A549 (cell line): ENCODE results near the gene TSPYL4. TPM values are rescaled to one million over a fixed set of nuclear protein-coding genes. Genes with fewer than 3 reads are reported as not detected.

Source experiments
- ATAC-seq, 2 experiments: fragments of 200-7000 bp in 1 of 2; fragments of >200 bp in 1 of 2; cut with Nextera tagmentation in 1 of 2; cut with Tn5 transposase in 1 of 2; 3 replicates each; pipeline versions ENCODE4 v1.8.0 to v1.9.1; 2018 to 2020; ENCODE audit warnings: mild to moderate bottlenecking in 1 of 2, moderate library complexity in 1 of 2
- CTCF ChIA-PET: fragments of 300-600 bp; sonication (Branson Sonifier 250); formaldehyde crosslinking; extraction: SDS; loops from one replicate; lab custom pipeline; 2021; ENCODE audit warnings: antibody characterized with exemption, inconsistent platforms; lab: Yijun Ruan, JAX
- POLR2A ChIA-PET: fragments of 350-600 bp; formaldehyde crosslinking; extraction: SDS; loops from one replicate; lab custom pipeline; 2021; ENCODE audit warnings: antibody characterized with exemption, inconsistent platforms; lab: Yijun Ruan, JAX
- DNase-seq, 2 experiments: peaks; one replicate each; pipeline versions ENCODE4 v3.0.0 to v3.0.0-alpha.2; 2011 to 2016; ENCODE audit warnings: low read depth in 1 of 2, low spot score in 1 of 2
- FAIRE-seq: peaks from 2 replicates; lab custom pipeline; 2011; peaks lifted over from hg19 to GRCh38; lab: Jason Lieb, UNC
- H3K27ac ChIP-seq, 2 experiments: fragments of >200 bp; sonication (Bioruptor Twin); formaldehyde crosslinking; 3 replicates each; pipeline ENCODE4 v1.5.1; 2016 to 2017
- H3K4me1 ChIP-seq: fragments of >200 bp; sonication (Bioruptor Twin); formaldehyde crosslinking; 3 replicates; pipeline ENCODE4 v1.6.1; 2016
- H3K4me2 ChIP-seq: fragments of >200 bp; sonication (Bioruptor Twin); formaldehyde crosslinking; 3 replicates; pipeline ENCODE4 v1.6.1; 2016
- H3K4me3 ChIP-seq: fragments of >200 bp; sonication (Bioruptor Twin); formaldehyde crosslinking; 3 replicates; pipeline ENCODE4 v1.5.1; 2016
- H3K9me3 ChIP-seq: fragments of >200 bp; sonication (Bioruptor Twin); formaldehyde crosslinking; 3 replicates; pipeline ENCODE4 v1.6.1; 2016
- BHLHE40 ChIP-seq: IDR thresholded peaks from 2 replicates; pipeline ENCODE4 v1.6.1; 2012; ENCODE audit warnings: low read depth, low read length, inconsistent platforms
- CBX2 ChIP-seq: fragments of 200-600 bp; sonication (generic); IDR thresholded peaks from 2 replicates; pipeline ENCODE4 v1.6.1; 2016; ENCODE audit warnings: low read depth, mild to moderate bottlenecking, borderline replicate concordance
- CBX8 ChIP-seq: fragments of 200-600 bp; sonication (generic); IDR thresholded peaks from 2 replicates; pipeline ENCODE4 v1.6.1; 2016
- CEBPB ChIP-seq, 2 experiments: fragments of >200 bp in 1 of 2; sonication (Bioruptor Twin) in 1 of 2; formaldehyde crosslinking in 1 of 2; IDR thresholded peaks; 2 replicates each; pipeline ENCODE4 v1.6.1; 2012 to 2016
- CHD2 ChIP-seq: fragments of 150-350 bp; IDR thresholded peaks from 2 replicates; pipeline ENCODE4 v1.6.1; 2014; ENCODE audit warnings: low read length; ENCODE audit not compliant: partially characterized antibody
- CHD4 ChIP-seq: fragments of 200-600 bp; sonication (generic); IDR thresholded peaks from 2 replicates; pipeline ENCODE4 v1.6.1; 2016; ENCODE audit warnings: antibody characterized with exemption, mild to moderate bottlenecking, borderline replicate concordance
- CTCF ChIP-seq: fragments of >200 bp; sonication (Bioruptor Twin); formaldehyde crosslinking; IDR thresholded peaks from 3 replicates; pipeline ENCODE4 v1.5.1; 2016
- E2F6 ChIP-seq: IDR thresholded peaks from 2 replicates; pipeline ENCODE4 v1.6.1; 2012; ENCODE audit warnings: low read depth, borderline replicate concordance
- HEYL ChIP-seq: fragments of 250-450 bp; sonication (Bioruptor Pico); IDR thresholded peaks from 2 replicates; pipeline ENCODE4 v1.8.0; 2021; ENCODE audit warnings: mild to moderate bottlenecking, moderate library complexity
- HOXA7 ChIP-seq: fragments of 250-450 bp; sonication (Bioruptor Pico); IDR thresholded peaks from 2 replicates; pipeline ENCODE4 v1.5.0; 2020; ENCODE audit warnings: mild to moderate bottlenecking, moderate library complexity
- HOXB13 ChIP-seq: fragments of 250-450 bp; sonication (Bioruptor Pico); IDR thresholded peaks from 2 replicates; pipeline ENCODE4 v1.5.0; 2020; ENCODE audit warnings: low read depth, mild to moderate bottlenecking, moderate library complexity
- JUN ChIP-seq, 2 experiments: fragments of >200 bp; sonication (Bioruptor Twin); formaldehyde crosslinking; IDR thresholded peaks; 2 replicates in 1 of 2; 3 replicates in 1 of 2; pipeline ENCODE4 v1.6.1; 2016 to 2017
- JUNB ChIP-seq: fragments of >200 bp; sonication (Bioruptor Twin); formaldehyde crosslinking; IDR thresholded peaks from 2 replicates; pipeline ENCODE4 v1.6.1; 2016
- MAFK ChIP-seq: fragments of 450-650 bp; IDR thresholded peaks from 2 replicates; pipeline ENCODE4 v1.6.1; 2014; ENCODE audit not compliant: partially characterized antibody
- MAX ChIP-seq: IDR thresholded peaks from 2 replicates; pipeline ENCODE4 v1.6.1; 2012
- MYC ChIP-seq: IDR thresholded peaks from 2 replicates; pipeline ENCODE4 v1.6.1; 2012; ENCODE audit warnings: mild to moderate bottlenecking, inconsistent platforms, low read length, improper control_type of control experiment, borderline replicate concordance
- NPAS2 ChIP-seq: fragments of 250-450 bp; sonication (Bioruptor Pico); IDR thresholded peaks from 2 replicates; pipeline ENCODE4 v1.8.0; 2022; ENCODE audit warnings: mild to moderate bottlenecking, moderate library complexity, borderline replicate concordance
- POLR2A ChIP-seq: IDR thresholded peaks from 2 replicates; pipeline ENCODE4 v1.6.1; 2012; ENCODE audit warnings: mild to moderate bottlenecking, low read length
- RAD21 ChIP-seq, 2 experiments: fragments of >200 bp in 1 of 2; sonication (Bioruptor Twin) in 1 of 2; formaldehyde crosslinking in 1 of 2; IDR thresholded peaks in 1 of 2; conservative IDR thresholded peaks in 1 of 2; 2 replicates in 1 of 2; 3 replicates in 1 of 2; pipeline ENCODE4 v1.6.1; 2012 to 2018; ENCODE audit warnings: inconsistent platforms in 1 of 2
- RARB ChIP-seq: fragments of 250-450 bp; sonication (Bioruptor Pico); IDR thresholded peaks from 2 replicates; pipeline ENCODE4 v1.8.0; 2021; ENCODE audit warnings: mild to moderate bottlenecking, moderate library complexity
- REST ChIP-seq: fragments of 200-600 bp; sonication (generic); IDR thresholded peaks from 2 replicates; pipeline ENCODE4 v1.6.1; 2016; ENCODE audit warnings: antibody characterized with exemption, mild to moderate bottlenecking, moderate library complexity
- RFX5 ChIP-seq: fragments of 450-650 bp; IDR thresholded peaks from 2 replicates; pipeline ENCODE4 v1.7.1; 2014; ENCODE audit warnings: antibody characterized with exemption, mild to moderate bottlenecking, moderate library complexity
- RNF2 ChIP-seq: fragments of 200-600 bp; sonication (generic); IDR thresholded peaks from 2 replicates; pipeline ENCODE4 v1.6.1; 2016; ENCODE audit warnings: low read depth, mild to moderate bottlenecking, antibody characterized with exemption, moderate library complexity, borderline replicate concordance
- SMC3 ChIP-seq: fragments of >200 bp; sonication (Bioruptor Twin); formaldehyde crosslinking; IDR thresholded peaks from 3 replicates; pipeline ENCODE4 v1.6.1; 2018; ENCODE audit warnings: inconsistent platforms
- TP53 ChIP-seq: fragments of 250-450 bp; sonication (Bioruptor Pico); IDR thresholded peaks from 2 replicates; pipeline ENCODE4 v1.5.0; 2021; ENCODE audit warnings: mild to moderate bottlenecking, moderate library complexity
- USF2 ChIP-seq: fragments of 450-650 bp; IDR thresholded peaks from 2 replicates; pipeline ENCODE4 v1.6.1; 2014; ENCODE audit warnings: antibody characterized with exemption
- WGBS: methylation state at CpG from one replicate; pipeline ENCODE4 v1.1.6; 2017; ENCODE audit errors: missing lambda C conversion rate; 5-methylcytosine and 5-hydroxymethylcytosine counted together
- polyA plus RNA-seq, 4 experiments: library from polyadenylated mRNA; depleted of rRNA in 3 of 4; stranded (reverse); fragments of >200 nt; fragmentation: RNase III in 1 of 4; extraction: RNeasy Plus Mini Kit Qiagen cat#74134 plus additional on column Dnase treatment in 1 of 4; gene quantifications; 2 replicates in 3 of 4; 3 replicates in 1 of 4; pipeline ENCODE4 v1.2.3, GENCODE V29; 2011 to 2017

Gene TSPYL4
- polyA plus RNA-seq, 2 of the 4 experiments (the other 2 are of a cell fraction), result 3.9 to 5.6 TPM

- ChIA-PET CTCF (interaction anchor here (3.0 to 3.3 kb wide), 2 partner anchors 22 to 244 kb away, joined by 17 to 34 read pairs; no protein-coding TSS in a partner anchor), POLR2A (no interaction called here)
- no peak overlapping the region for H3K27ac ChIP-seq
- no peak overlapping the region for H3K4me3 ChIP-seq
- no peaks in the 10 kb centered on the region for H3K4me1 ChIP-seq
- FAIRE-seq (no peak), ATAC-seq (no peak), DNase-seq (no peak)
- no peaks in the 10 kb centered on the region for H3K9me3 ChIP-seq
- TF ChIP-seq CTCF (no peak), CBX8 (no peak), REST (no peak), CHD4 (no peak), CBX2 (no peak), JUNB (no peak)
- no peak overlapping the region for H3K4me2 ChIP-seq
- 50% methylated on average over 2 of the region's 2 CpGs for WGBS
These were observed 36.0 kb upstream of the TSPYL4 start for GRCh38 chr6:116289876-116290275.

- DNase-seq, result peak in 1 of 2 experiments; percentile 61
- Histone ChIP-seq H3K4me2 (no peak overlapping the region), H3K4me3 (no peak overlapping the region), H3K27ac (no peak overlapping the region), H3K4me1 (no peaks in the 10 kb centered on the region), H3K9me3 (no peaks in the 10 kb centered on the region)
- peak; percentile 56 to 86; a peak in 4 of 6 replicates for ATAC-seq
- CTCF ChIA-PET, result interaction anchor here (0.6 to 3.3 kb wide), 49 partner anchors 9 to 329 kb away, joined by 3 to 34 read pairs (median 4); partner anchors contain the start of genes CALHM4, DSE, RSPH4A and RWDD1
- POLR2A ChIA-PET, result interaction anchor here (1.7 to 1.8 kb wide), 2 partner anchors 8 to 84 kb away, joined by 5 to 6 read pairs; partner anchors contain the start of gene TSPYL1
- FAIRE-seq, result no peak
- 93% methylated on average over 2 of the region's 2 CpGs for WGBS
- TF ChIP-seq HEYL (no peak), CTCF (peak; percentile 81), TP53 (CRISPR knock-in tag) (no peak), CBX2 (no peak), CHD4 (no peak), JUN (IDR thresholded peaks at IDR 0.05) (no peak), POLR2A (no peak), RNF2 (no peak), BHLHE40 (no peak), MYC (no peak), USF2 (no peak), SMC3 (peak; percentile 76), CHD2 (no peak), CEBPB (IDR thresholded peaks at IDR 0.05) (no peak), JUNB (no peak), NPAS2 (CRISPR knock-in tag) (no peak), HOXA7 (no peak), RAD21 (conservative IDR thresholded peaks at IDR 0.05 in 1 of 2, IDR thresholded peaks at IDR 0.05 in 1 of 2) (peak; percentile 76 to 78), E2F6 (no peak), RARB (CRISPR knock-in tag) (no peak), MAX (no peak), RFX5 (no peak), MAFK (no peak), HOXB13 (CRISPR knock-in tag) (no peak)
These were observed 33.9 kb upstream of the TSPYL4 start for GRCh38 chr6:116287689-116288282.
